K562 (cell line): Measurements from ENCODE around the gene FMN1. TPM values are rescaled to one million over a fixed set of nuclear protein-coding genes. Genes with fewer than 3 reads are reported as not detected.

Experiments
- ATAC-seq: fragments of 200-7000 bp; cut with Tn5 transposase; 3 replicates; pipeline ENCODE4 v1.9.1; 2020; ENCODE audit warnings: moderate library complexity
- BruUV-seq: library from RNA; stranded (reverse); fragments of 400-500 nt; replicated peaks from 2 replicates; lab custom pipeline; 2021; lab: Mats Ljungman, UMichigan
- CTCF ChIA-PET: fragments of 300-600 bp; formaldehyde crosslinking; extraction: SDS; loops from one replicate; lab custom pipeline; 2021; ENCODE audit warnings: low intra/inter-chr PET ratio; lab: Yijun Ruan, JAX
- POLR2A ChIA-PET: fragments of 300-600, 350-650 bp; sonication (Branson Sonifier 250); formaldehyde crosslinking; extraction: SDS; loops from one replicate; lab custom pipeline; 2021; ENCODE audit warnings: antibody characterized with exemption, inconsistent platforms; lab: Yijun Ruan, JAX
- DNase-seq, 4 experiments: peaks; one replicate each; pipeline versions ENCODE4 v3.0.0 to v3.0.0-alpha.2; 2011 to 2018; ENCODE audit warnings: low spot score in 3 of 4, mixed read lengths in 3 of 4; ENCODE audit errors: extremely low read depth in 1 of 4
- FAIRE-seq: peaks from 2 replicates; lab custom pipeline; 2011; peaks lifted over from hg19 to GRCh38; lab: Jason Lieb, UNC
- H2AFZ ChIP-seq: 2 replicates; pipeline ENCODE4 v1.6.0; 2011; ENCODE audit warnings: low read depth, low read length, control low read depth, inconsistent platforms
- H3K27ac ChIP-seq: fragments of 200-600 bp; 3 replicates; pipeline ENCODE4 v1.8.0; 2011; ENCODE audit warnings: low read depth, mild to moderate bottlenecking, control low read depth, inconsistent platforms, low read length, moderate library complexity, mixed read lengths; ENCODE audit errors: extremely low read depth
- H3K27me3 ChIP-seq, 2 experiments: fragments of 300-600 bp in 1 of 2; 2 replicates in 1 of 2; 3 replicates in 1 of 2; pipeline versions ENCODE4 v1.6.0 to v1.8.0; 2011; ENCODE audit warnings: inconsistent platforms in 2 of 2, low read length in 2 of 2, mild to moderate bottlenecking in 1 of 2, mixed read lengths in 1 of 2, moderate library complexity in 1 of 2; ENCODE audit not compliant: control insufficient read depth in 2 of 2, insufficient read depth in 2 of 2
- H3K36me3 ChIP-seq: fragments of 300-600 bp; 3 replicates; pipeline ENCODE4 v1.8.0; 2011; ENCODE audit warnings: mild to moderate bottlenecking, low read length, inconsistent platforms; ENCODE audit not compliant: control insufficient read depth, insufficient read depth
- H3K4me1 ChIP-seq, 2 experiments: fragments of 200-600 bp in 1 of 2; replicated peaks in 1 of 2; 2 replicates in 1 of 2; 3 replicates in 1 of 2; pipeline versions ENCODE4 v1.5.1 to v1.8.0; 2011; ENCODE audit warnings: inconsistent platforms in 2 of 2, low read length in 2 of 2, mild to moderate bottlenecking in 1 of 2, mixed read lengths in 1 of 2, moderate library complexity in 1 of 2; ENCODE audit not compliant: control insufficient read depth in 2 of 2, insufficient read depth in 2 of 2
- H3K4me2 ChIP-seq: 2 replicates; pipeline ENCODE4 v1.6.1; 2011; ENCODE audit warnings: low read length, control low read depth, inconsistent platforms, mixed read lengths; ENCODE audit not compliant: insufficient read depth
- H3K4me3 ChIP-seq: fragments of 200-600 bp; sonication (generic), shearing (Covaris generic); 2 replicates; pipeline ENCODE4 v1.5.1; 2016; ENCODE audit warnings: control low read depth, inconsistent platforms
- H3K79me2 ChIP-seq: fragments of 200-600 bp; 3 replicates; pipeline ENCODE4 v1.8.0; 2011; ENCODE audit warnings: low read length, inconsistent platforms; ENCODE audit not compliant: control insufficient read depth, insufficient read depth
- H3K9ac ChIP-seq, 2 experiments: 2 replicates each; pipeline versions ENCODE4 v1.6.0 to v1.6.1; 2011; ENCODE audit warnings: low read depth in 2 of 2, low read length in 2 of 2, control low read depth in 1 of 2, inconsistent platforms in 1 of 2, mild to moderate bottlenecking in 1 of 2, mixed read lengths in 1 of 2; ENCODE audit not compliant: insufficient read depth in 1 of 2
- H3K9me1 ChIP-seq: one replicate; pipeline ENCODE4 v1.6.0; 2011; ENCODE audit warnings: inconsistent platforms, mild to moderate bottlenecking, low read length, moderate library complexity; ENCODE audit not compliant: control insufficient read depth, insufficient read depth
- H3K9me3 ChIP-seq: replicated peaks from 2 replicates; pipeline ENCODE4 v1.5.1; 2011; ENCODE audit warnings: low read depth, low read length, inconsistent platforms; ENCODE audit not compliant: control insufficient read depth, insufficient read depth
- H4K20me1 ChIP-seq: replicated peaks from 2 replicates; pipeline ENCODE4 v1.6.1; 2011; ENCODE audit warnings: low read length, inconsistent platforms, mixed read lengths; ENCODE audit not compliant: control insufficient read depth, insufficient read depth
- BMI1 ChIP-seq: fragments of 150-350 bp; IDR thresholded peaks from 2 replicates; pipeline ENCODE4 v1.6.1; 2014; ENCODE audit warnings: low read length
- CEBPG ChIP-seq, 3 experiments: fragments of 200-800 bp in 1 of 3; sonication (Bioruptor generic) in 1 of 3; sonication (generic) in 1 of 3; formaldehyde crosslinking in 1 of 3; IDR thresholded peaks in 2 of 3; conservative IDR thresholded peaks in 1 of 3; 2 replicates each; pipeline versions ENCODE4 v1.6.1 to v1.8.0; 2016 to 2022; ENCODE audit warnings: missing compliant biosample characterization in 2 of 3, missing genetic modification characterization in 2 of 3, mild to moderate bottlenecking in 1 of 3, missing genetic modification reagents in 1 of 3
- ESRRA ChIP-seq: fragments of 450-650 bp; IDR thresholded peaks from 2 replicates; pipeline ENCODE4 v1.6.1; 2014; ENCODE audit warnings: low read depth, mild to moderate bottlenecking, moderate library complexity, borderline replicate concordance
- EZH2 ChIP-seq: IDR thresholded peaks from 2 replicates; pipeline ENCODE4 v1.6.1; 2012; ENCODE audit warnings: low read depth, mild to moderate bottlenecking, inconsistent platforms, low read length, borderline replicate concordance
- FOXK2 ChIP-seq, 2 experiments: fragments of 450-650 bp; IDR thresholded peaks in 1 of 2; conservative IDR thresholded peaks in 1 of 2; 2 replicates each; pipeline ENCODE4 v1.6.1; 2016; ENCODE audit warnings: low read depth in 2 of 2, mild to moderate bottlenecking in 1 of 2
- GTF2B ChIP-seq: IDR thresholded peaks from 2 replicates; pipeline ENCODE4 v1.6.1; 2011; ENCODE audit not compliant: insufficient read length; ENCODE audit errors: extremely low read depth
- HEY1 ChIP-seq: fragments of 250-450 bp; sonication (Bioruptor Pico); IDR thresholded peaks from 2 replicates; pipeline ENCODE4 v1.5.0; 2020; ENCODE audit warnings: mild to moderate bottlenecking, moderate library complexity, borderline replicate concordance
- JUNB ChIP-seq: fragments of 450-650 bp; formaldehyde crosslinking; conservative IDR thresholded peaks from 2 replicates; pipeline ENCODE4 v1.4.0; 2020; ENCODE audit warnings: mild to moderate bottlenecking
- NCOR1 ChIP-seq: fragments of 450-650 bp; IDR thresholded peaks from 2 replicates; pipeline ENCODE4 v1.6.1; 2016; ENCODE audit warnings: mild to moderate bottlenecking, moderate library complexity
- NFE2L1 ChIP-seq: fragments of 450-650 bp; IDR thresholded peaks from 2 replicates; pipeline ENCODE4 v1.6.1; 2016; ENCODE audit warnings: missing genetic modification characterization, low read depth, mild to moderate bottlenecking, missing compliant biosample characterization, moderate library complexity, borderline replicate concordance
- POLR2AphosphoS5 ChIP-seq: IDR thresholded peaks from 2 replicates; pipeline ENCODE4 v1.6.1; 2011; ENCODE audit warnings: mild to moderate bottlenecking, low read depth, low read length, moderate library complexity; ENCODE audit not compliant: control insufficient read depth, insufficient read depth
- RAD21 ChIP-seq, 2 experiments: fragments of 250-450 bp in 1 of 2; fragments of 450-650 bp in 1 of 2; sonication (Bioruptor Pico) in 1 of 2; formaldehyde crosslinking in 1 of 2; IDR thresholded peaks in 1 of 2; conservative IDR thresholded peaks in 1 of 2; 2 replicates each; pipeline versions ENCODE4 v1.4.0 to v1.8.0; 2020 to 2022; ENCODE audit warnings: mild to moderate bottlenecking in 2 of 2, moderate library complexity in 1 of 2
- SAFB ChIP-seq: fragments of 200-400 bp; formaldehyde crosslinking; IDR thresholded peaks from 2 replicates; pipeline ENCODE4 v1.6.1; 2017; ENCODE audit warnings: low read depth, low read length, borderline replicate concordance
- SP2 ChIP-seq: IDR thresholded peaks from 2 replicates; pipeline ENCODE4 v1.6.1; 2011; ENCODE audit warnings: mild to moderate bottlenecking, low read depth, low read length, moderate library complexity; ENCODE audit not compliant: poor library complexity, severe bottlenecking; ENCODE audit errors: extremely low read depth
- SRSF3 ChIP-seq: fragments of 200-400 bp; formaldehyde crosslinking; IDR thresholded peaks from 2 replicates; pipeline ENCODE4 v1.6.1; 2016; ENCODE audit warnings: mild to moderate bottlenecking, low read length, moderate library complexity; ENCODE audit not compliant: insufficient read depth
- WGBS: fragments of 100-300 bp; shearing (Covaris generic); methylation state at CpG from one replicate; pipeline ENCODE4 v1.1.6; 2016; ENCODE audit warnings: low coverage, mixed read lengths; ENCODE audit not compliant: insufficient coverage; ENCODE audit errors: missing lambda C conversion rate; 5-methylcytosine and 5-hydroxymethylcytosine counted together
- in situ Hi-C: fragments of 300-500 bp; cut with MboI; formaldehyde crosslinking; loops from 4 replicates; pipeline ENCODE4 v1.15.0; 2018; ENCODE audit warnings: inconsistent platforms, mixed read lengths
- intact Hi-C: fragments of 100-400 bp; cut with micrococcal nuclease; formaldehyde crosslinking; loops from 2 replicates; pipeline ENCODE4 v1.14.2; 2022
- polyA plus RNA-seq, 8 experiments: library from polyadenylated mRNA; depleted of rRNA in 4 of 8; stranded (reverse) in 5 of 8; unstranded in 3 of 8; fragments of >200 nt; fragmentation: Nextera tagmentation in 2 of 8; fragmentation: Illumina TruSeq in 1 of 8; extraction: Ambion mirVana in 2 of 8; extraction: Trizol in 1 of 8; gene quantifications; 2 replicates each; pipeline versions ENCODE4 v1.2.1 to v1.2.3, GENCODE V29; 2011 to 2014; ENCODE audit warnings: inconsistent platforms in 1 of 8, missing spikeins in 1 of 8
- total RNA-seq, 7 experiments: library from RNA; depleted of rRNA in 6 of 7; stranded (reverse); fragments of >200 nt in 6 of 7; fragmentation: Illumina TruSeq in 2 of 7; extraction: Trizol in 2 of 7; gene quantifications; 2 replicates each; pipeline versions ENCODE4 v1.2.1 to v1.2.3, GENCODE V29; 2011 to 2021; ENCODE audit warnings: low replicate concordance in 1 of 7

Gene FMN1
- total and polyA plus RNA-seq, 9 of the 15 experiments (the other 6 are each of a cell fraction or from before 2014, with no cell fraction given) = 0.03 to 0.07 (median 0.04) TPM; not detected in 6

- Histone ChIP-seq H3K4me1 (peaks cover 0 to 13% of the 10 kb centered on the region in 2 experiments; a peak in 2 of 5 replicates), H3K27me3 (peaks cover 8 to 17% of the 10 kb centered on the region in 2 experiments; a peak in 3 of 5 replicates), H2AFZ (no peak within 1 kb of the TSS), H4K20me1 (no peaks in the 10 kb centered on the region), H3K9ac (no peak within 1 kb of the TSS), H3K79me2 (no peaks in the 10 kb centered on the region), H3K9me1 (no peaks in the 10 kb centered on the region), H3K36me3 (no peaks in the 10 kb centered on the region), H3K4me2 (no peak within 1 kb of the TSS), H3K4me3 (no peak within 1 kb of the TSS), H3K9me3 (no peaks in the 10 kb centered on the region), H3K27ac (no peak within 1 kb of the TSS)
- intact Hi-C loops = no loop called here
- whole genome bisulfite sequencing = 44% methylated on average over 30 of the region's 99 CpGs
- DNase-seq (no peak), ATAC-seq (no peak), FAIRE-seq (no peak)
- no TSS peak for BruUV-seq
- CTCF ChIA-PET = no interaction called here
- in situ Hi-C loops = no loop called here
- POLR2A ChIA-PET = no interaction called here
- no peak for TF ChIP-seq NCOR1
- TF ChIP-seq FOXK2 (conservative IDR thresholded peaks at IDR 0.05 in 1 of 2, IDR thresholded peaks at IDR 0.05 in 1 of 2; ENCODE audit: low read depth in 2 of 2) = no peak
- no peak for TF ChIP-seq GTF2B
- no peak for TF ChIP-seq SAFB
- TF ChIP-seq SP2 = no peak
- TF ChIP-seq JUNB (CRISPR knock-in tag) = no peak
- no peak for TF ChIP-seq NFE2L1 (tag)
- no peak for TF ChIP-seq HEY1 (CRISPR knock-in tag)
- no peak for TF ChIP-seq POLR2AphosphoS5
- no peak for TF ChIP-seq ESRRA
- no peak for TF ChIP-seq SRSF3
- no peak for TF ChIP-seq RAD21 (CRISPR knock-in tag; conservative IDR thresholded peaks at IDR 0.05 in 1 of 2, IDR thresholded peaks at IDR 0.05 in 1 of 2)
- no peak for TF ChIP-seq BMI1
- no peak for TF ChIP-seq CEBPG (CRISPR knock-in tag; IDR thresholded peaks at IDR 0.05)
- no peak for TF ChIP-seq CEBPG (tag; conservative IDR thresholded peaks at IDR 0.05 in 1 of 2, IDR thresholded peaks at IDR 0.05 in 1 of 2)
- TF ChIP-seq EZH2 = no peak
These were observed 476.9 kb downstream of the FMN1 start, which contains the start of gene GREM1 for GRCh38 chr15:32717426-32718226. GREM1 (plus strand) TSS chr15:32718004; CDS start chr15:32730691, 12,687 bp downstream.
